Effector CD8-positive, alpha-beta T cell (primary cell): ENCODE data around the gene RFNG.
A peak's percentile ranks its signal among the peaks of the same experiment; 100 is the strongest.
"Not testable (repeated sequence)": the region's sequence is repeated elsewhere in the genome, so short reads cannot be mapped to it uniquely, and the experiment has no call there.

ENCODE experiments used
- DNase-seq: peaks from one replicate; lab custom pipeline; 2025; lab: John Stamatoyannopoulos, UW

Gene RFNG

GRCh38 chr17:82042649-82043048 lies 9.0 kb downstream of the RFNG start:
- no peak for DNase-seq

- DNase-seq = no peak
Measured at GRCh38 chr17:82041144-82041814, 10.3 kb downstream of the RFNG start.

DNA sequence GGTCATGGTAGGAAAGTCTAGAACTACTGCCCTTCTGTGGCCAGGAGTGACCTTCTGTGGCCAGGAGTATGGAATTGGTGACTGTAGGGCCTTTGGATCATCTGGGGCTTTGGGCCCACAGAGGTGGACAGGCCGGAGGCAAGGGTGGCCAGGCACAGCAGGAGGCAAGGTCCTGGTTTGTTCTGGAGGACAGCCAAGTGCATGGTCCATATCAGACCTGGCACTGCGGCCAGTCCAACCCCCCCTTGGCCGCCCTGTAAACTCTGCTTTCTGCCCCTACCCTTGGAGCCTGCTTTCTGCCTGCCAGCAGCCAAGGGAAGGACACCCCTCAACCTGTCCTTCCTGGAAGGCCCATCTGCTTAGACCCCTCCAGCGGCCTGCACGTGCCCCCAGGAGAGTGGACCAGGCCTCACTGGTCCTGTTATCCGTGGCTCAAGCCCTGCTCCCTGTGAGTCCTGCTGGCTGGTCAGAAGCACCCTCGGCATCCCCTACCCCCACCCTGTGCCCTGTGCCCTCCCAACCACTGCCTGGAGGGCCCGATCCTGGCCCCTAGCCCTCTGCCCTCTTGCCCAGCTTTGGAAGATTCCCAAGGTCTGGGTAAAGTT lies 11.8 kb downstream of the RFNG start:
- no peak for DNase-seq

DNA sequence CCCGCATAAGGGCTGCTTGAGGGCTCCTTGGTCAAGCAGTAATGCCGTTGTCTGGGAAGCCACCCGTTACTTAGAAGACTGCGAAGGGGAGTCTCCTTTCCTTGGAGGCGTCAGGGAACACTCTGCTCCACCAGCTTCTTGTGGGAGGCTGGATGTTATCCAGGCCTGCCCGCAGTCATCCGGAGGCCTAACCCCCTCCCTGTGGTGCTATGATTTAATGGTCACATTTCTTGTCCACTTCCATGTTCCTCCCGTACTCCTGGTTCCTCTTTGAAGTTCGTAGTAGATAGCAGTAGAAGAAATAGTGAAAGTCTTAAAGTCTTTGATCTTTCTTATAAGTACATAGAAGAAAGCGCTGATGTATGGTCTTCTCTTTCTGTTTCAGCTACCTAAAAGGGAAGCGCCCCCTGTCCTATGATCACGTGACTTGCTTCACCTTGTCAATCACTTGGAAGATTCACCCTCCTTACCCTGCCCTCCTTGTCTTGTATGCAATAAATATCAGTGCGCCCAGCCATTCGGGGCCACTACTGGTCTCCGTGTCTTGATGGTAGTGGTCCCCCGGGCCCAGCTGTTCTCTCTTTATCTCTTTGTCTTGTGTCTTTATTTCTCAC lies 12.7 kb downstream of the RFNG start:
- DNase-seq = not testable (repeated sequence)

DNA sequence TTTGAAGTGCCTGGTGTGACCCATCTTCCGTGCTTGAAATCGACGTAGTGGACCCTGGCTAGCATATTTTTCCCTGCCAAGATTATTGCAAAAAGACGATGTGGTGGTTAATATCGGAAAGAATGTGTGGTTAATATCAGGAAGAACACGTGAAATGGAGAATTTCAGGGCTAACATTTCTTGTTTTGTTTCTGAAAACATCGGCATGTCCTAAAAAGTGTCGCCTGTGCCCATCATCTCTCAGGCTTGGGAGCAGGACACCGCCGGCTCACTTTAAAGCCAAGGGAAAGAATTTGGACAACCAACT lies 13.8 kb downstream of the RFNG start:
- no peak for DNase-seq

GRCh38 chr17:82037092-82037888 lies 14.3 kb downstream of the RFNG start, which contains the start of gene DCXR:
DCXR (minus strand) TSS chr17:82037697; CDS start chr17:82037682, 15 bp downstream.
- peak; percentile 92 for DNase-seq

- DNase-seq = no peak
Measured at GRCh38 chr17:82036634-82037091, 14.9 kb downstream of the RFNG start.

DNA sequence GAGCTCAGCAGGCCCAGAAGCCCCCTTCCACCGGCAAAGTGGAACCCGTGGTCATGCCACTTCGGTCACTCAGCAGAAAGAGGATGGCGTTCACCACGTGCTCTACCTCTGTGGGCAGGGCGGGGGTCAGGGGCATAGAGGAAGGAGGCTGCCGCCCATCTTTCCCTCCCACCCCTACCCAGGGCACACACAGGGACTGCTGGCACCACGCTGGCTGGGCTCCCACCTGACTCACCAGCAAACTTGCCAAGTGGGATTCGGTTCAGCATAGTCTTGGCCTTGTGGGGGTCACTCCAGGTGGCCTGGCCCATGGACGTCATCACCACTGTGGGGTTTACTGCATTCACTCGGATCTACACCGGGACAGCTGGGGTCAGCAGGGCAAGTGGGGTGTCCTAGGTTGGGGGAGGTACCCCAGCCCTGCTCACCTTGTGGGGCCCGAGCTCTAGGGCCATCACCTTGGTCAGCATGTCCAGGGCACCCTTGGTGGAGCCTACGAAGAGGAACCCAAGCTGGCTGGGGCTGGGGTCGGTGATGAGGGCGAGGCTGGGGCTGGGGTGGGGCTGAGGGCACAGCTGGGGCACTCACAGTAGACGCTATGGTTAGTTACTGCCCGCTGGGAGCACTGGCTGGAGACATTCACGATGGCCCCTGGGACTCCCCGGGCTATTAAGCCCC lies 15.5 kb downstream of the RFNG start:
- no peak for DNase-seq

GRCh38 chr17:82035488-82035887 lies 16.1 kb downstream of the RFNG start:
- no peak for DNase-seq

DNA sequence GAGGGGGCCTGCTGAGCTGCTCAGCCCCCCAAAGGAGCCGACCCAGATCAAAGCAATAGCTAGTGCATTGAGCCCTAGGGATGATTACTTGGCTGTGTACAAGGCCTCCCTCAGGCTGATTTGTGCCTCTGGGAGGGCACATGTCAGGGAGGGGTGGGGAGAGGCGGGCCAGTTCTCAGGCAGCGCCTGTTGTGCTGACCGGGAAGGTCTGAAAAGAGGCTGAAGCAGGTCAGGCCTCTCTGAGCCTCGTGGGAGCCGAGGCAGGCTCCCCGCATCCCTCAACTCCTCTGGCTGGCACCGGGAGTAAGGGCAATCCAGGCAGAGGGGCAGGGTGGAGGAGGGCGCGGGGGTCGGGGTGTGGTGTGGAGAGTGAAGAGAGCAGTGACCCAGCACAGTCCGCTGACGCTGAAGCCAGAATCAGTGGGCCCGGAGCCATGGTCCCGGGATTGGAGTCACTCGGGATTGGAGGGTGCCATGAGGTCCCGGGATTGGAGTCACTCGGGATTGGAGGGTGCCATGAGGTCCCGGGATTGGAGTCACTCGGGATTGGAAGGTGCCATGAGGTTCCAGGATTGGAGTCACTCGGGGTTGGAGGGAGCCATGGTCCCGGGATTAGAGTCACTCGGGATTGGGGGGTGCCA lies 17.1 kb downstream of the RFNG start:
- DNase-seq = no peak

GRCh38 chr17:82033359-82034085 lies 18.1 kb downstream of the RFNG start:
- no peak for DNase-seq

- DNase-seq = no peak
Measured at GRCh38 chr17:82031885-82032627, 19.6 kb downstream of the RFNG start.

- no peak for DNase-seq
Measured at GRCh38 chr17:82031303-82031884, 20.2 kb downstream of the RFNG start, which contains the start of gene RAC3. RAC3 (plus strand) TSS chr17:82031678; CDS start chr17:82031762, 84 bp downstream.

- DNase-seq = peak; percentile 72
Measured at GRCh38 chr17:82030470-82031302, 20.9 kb downstream of the RFNG start.

GRCh38 chr17:82029990-82030469 lies 21.6 kb downstream of the RFNG start:
- DNase-seq = no peak

DNA sequence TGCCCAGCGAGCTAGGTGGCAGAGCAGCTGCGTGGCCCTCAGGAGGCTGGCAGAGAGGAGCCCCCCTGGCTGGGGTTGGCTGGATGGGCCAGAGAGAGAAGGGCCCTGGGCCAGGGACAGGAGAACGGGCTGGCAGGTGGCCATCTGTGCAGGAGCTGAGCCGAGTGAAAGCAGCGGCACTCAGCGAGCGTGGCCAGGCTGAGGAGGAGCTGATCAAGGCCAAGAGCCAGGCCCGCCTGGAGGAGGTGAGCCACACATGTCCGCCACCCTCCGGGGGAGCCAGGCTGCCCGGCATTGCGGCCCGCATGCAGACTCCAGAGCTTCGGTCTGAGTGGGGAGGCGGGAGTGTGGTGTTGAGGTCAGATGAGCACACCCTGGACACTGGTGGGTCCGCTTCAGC lies 22.2 kb downstream of the RFNG start:
- no peak for DNase-seq

- DNase-seq = no peak
Measured at GRCh38 chr17:82028966-82029365, 22.6 kb downstream of the RFNG start.

GRCh38 chr17:82028246-82028645 lies 23.4 kb downstream of the RFNG start:
- DNase-seq = no peak
